Adrenal gland (tissue), 5 donors: ENCODE data around the gene TRPM4.

Experiments
- POLR2A ChIP-seq, 2 donors: fragments of 450-650 bp; IDR thresholded peaks; one replicate each; pipeline ENCODE4 v1.6.1; 2017; ENCODE audit warnings: antibody characterized with exemption in 2 of 2, mild to moderate bottlenecking in 2 of 2, moderate library complexity in 1 of 2
- TF ChIP-seq, protein P1 (sequence below), 6 experiments: fragments of 450-650 bp in 4 of 6; fragments of 200-600 bp in 2 of 6; sonication (generic) in 1 of 6; IDR thresholded peaks; 1 replicate in 5 of 6; 2 replicates in 1 of 6; pipeline versions ENCODE4 v1.5.1 to v1.8.0; 2016 to 2021; ENCODE audit warnings: antibody characterized with exemption in 6 of 6, mild to moderate bottlenecking in 2 of 6, moderate library complexity in 1 of 6
- donor health status: DM: no; HTN: no; CAD: no.

DNA sequence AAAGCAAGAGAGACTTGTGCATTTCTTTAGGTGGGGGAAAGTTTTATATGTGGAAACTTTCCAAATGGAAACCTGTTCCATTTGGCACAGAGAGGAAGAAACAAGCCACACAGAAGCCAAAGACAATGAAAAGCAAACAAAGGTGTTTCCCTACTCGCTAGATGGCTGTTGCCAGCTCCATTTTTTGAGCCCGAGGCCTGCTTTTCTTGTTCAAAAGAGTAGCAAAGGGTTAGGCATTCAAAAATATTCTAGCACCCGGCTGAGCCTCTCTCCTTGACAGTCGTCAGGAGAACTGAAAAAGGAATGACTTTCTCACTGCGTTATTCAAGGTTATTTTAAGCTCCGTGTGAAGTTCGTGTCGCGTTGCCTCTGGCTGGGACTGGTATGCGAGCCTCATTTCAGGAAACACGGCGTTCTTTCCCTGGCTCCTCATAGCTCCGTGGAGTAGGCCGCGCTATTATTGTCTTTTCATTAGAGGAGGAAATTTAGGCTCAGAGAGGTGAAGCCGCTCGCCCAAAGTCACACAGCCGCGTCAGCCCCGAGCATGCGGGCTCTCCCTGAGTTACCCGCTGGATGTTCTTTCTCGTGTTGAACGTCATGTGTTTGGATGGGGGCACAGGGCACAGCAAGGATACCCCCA, 7.6 kb downstream of the TRPM4 start:
- TF ChIP-seq, protein P1, sequence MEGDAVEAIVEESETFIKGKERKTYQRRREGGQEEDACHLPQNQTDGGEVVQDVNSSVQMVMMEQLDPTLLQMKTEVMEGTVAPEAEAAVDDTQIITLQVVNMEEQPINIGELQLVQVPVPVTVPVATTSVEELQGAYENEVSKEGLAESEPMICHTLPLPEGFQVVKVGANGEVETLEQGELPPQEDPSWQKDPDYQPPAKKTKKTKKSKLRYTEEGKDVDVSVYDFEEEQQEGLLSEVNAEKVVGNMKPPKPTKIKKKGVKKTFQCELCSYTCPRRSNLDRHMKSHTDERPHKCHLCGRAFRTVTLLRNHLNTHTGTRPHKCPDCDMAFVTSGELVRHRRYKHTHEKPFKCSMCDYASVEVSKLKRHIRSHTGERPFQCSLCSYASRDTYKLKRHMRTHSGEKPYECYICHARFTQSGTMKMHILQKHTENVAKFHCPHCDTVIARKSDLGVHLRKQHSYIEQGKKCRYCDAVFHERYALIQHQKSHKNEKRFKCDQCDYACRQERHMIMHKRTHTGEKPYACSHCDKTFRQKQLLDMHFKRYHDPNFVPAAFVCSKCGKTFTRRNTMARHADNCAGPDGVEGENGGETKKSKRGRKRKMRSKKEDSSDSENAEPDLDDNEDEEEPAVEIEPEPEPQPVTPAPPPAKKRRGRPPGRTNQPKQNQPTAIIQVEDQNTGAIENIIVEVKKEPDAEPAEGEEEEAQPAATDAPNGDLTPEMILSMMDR (IDR thresholded peaks at IDR 0.05): no peak
- TF ChIP-seq POLR2A (IDR thresholded peaks at IDR 0.05): no peak
